PC-3 (cell line): ENCODE measurements around the gene TEX53. TPM values are rescaled to one million over a fixed set of nuclear protein-coding genes. Genes with fewer than 3 reads are reported as not detected.

ENCODE experiments used
- ATAC-seq: fragments of 200-7000 bp; cut with Tn5 transposase; 2 replicates; pipeline ENCODE4 v1.9.1; 2020; ENCODE audit warnings: mild to moderate bottlenecking, moderate library complexity
- BruUV-seq: library from RNA; stranded (reverse); fragments of 400-500 nt; replicated peaks from 2 replicates; lab custom pipeline; 2021; lab: Mats Ljungman, UMichigan
- CTCF ChIA-PET: fragments of 300-600 bp; sonication (Branson Sonifier 250); formaldehyde crosslinking; loops from one replicate; lab custom pipeline; 2022; ENCODE audit warnings: antibody characterized with exemption; lab: Charles Lee
- POLR2A ChIA-PET: fragments of 300-600 bp; sonication (Branson Sonifier 250); formaldehyde crosslinking; loops from one replicate; lab custom pipeline; 2022; ENCODE audit warnings: antibody characterized with exemption; ENCODE audit not compliant: unreplicated experiment; lab: Charles Lee
- DNase-seq: peaks from one replicate; pipeline ENCODE4 v3.0.0-alpha.2; 2015
- H2AFZ ChIP-seq: fragments of 300-600 bp; sonication (generic); 2 replicates; pipeline ENCODE4 v1.6.0; 2016; ENCODE audit warnings: antibody characterized with exemption, low read length
- H3F3A ChIP-seq: fragments of 300-600 bp; sonication (generic); one replicate; pipeline ENCODE4 v1.6.0; 2017; ENCODE audit warnings: antibody characterized with exemption, low read length, control low read depth, mild to moderate bottlenecking; ENCODE audit not compliant: unreplicated experiment
- H3K27ac ChIP-seq: fragments of 300-600 bp; sonication (generic); 2 replicates; pipeline ENCODE4 v1.5.1; 2016; ENCODE audit warnings: mild to moderate bottlenecking, low read length
- H3K27me3 ChIP-seq: fragments of 300-600 bp; sonication (generic); 2 replicates; pipeline ENCODE4 v1.6.1; 2016; ENCODE audit warnings: low read length, mixed read lengths
- H3K36me3 ChIP-seq: fragments of 300-600 bp; sonication (generic); 2 replicates; pipeline ENCODE4 v1.6.1; 2016; ENCODE audit warnings: low read depth, mixed run types, low read length, mixed read lengths
- H3K4me1 ChIP-seq: fragments of 300-600 bp; sonication (generic); 2 replicates; pipeline ENCODE4 v1.5.1; 2016; ENCODE audit warnings: low read length; ENCODE audit not compliant: insufficient read depth
- H3K4me2 ChIP-seq: fragments of 300-600 bp; sonication (generic); 2 replicates; pipeline ENCODE4 v1.6.0; 2016; ENCODE audit warnings: low read length
- H3K4me3 ChIP-seq: fragments of 300-600 bp; sonication (generic); 2 replicates; pipeline ENCODE4 v1.5.1; 2016; ENCODE audit warnings: mild to moderate bottlenecking, low read length, mixed read lengths
- H3K79me2 ChIP-seq: fragments of 300-600 bp; sonication (generic); 2 replicates; pipeline ENCODE4 v1.6.1; 2017; ENCODE audit warnings: low read length, mixed read lengths
- H3K9ac ChIP-seq: fragments of 300-600 bp; sonication (generic); 2 replicates; pipeline ENCODE4 v1.6.0; 2016; ENCODE audit warnings: mild to moderate bottlenecking, low read length
- H3K9me2 ChIP-seq: fragments of 300-600 bp; sonication (generic); replicated peaks from 2 replicates; pipeline ENCODE4 v1.6.1; 2016; ENCODE audit warnings: mixed run types, low read length, mixed read lengths
- H3K9me3 ChIP-seq: fragments of 300-600 bp; sonication (generic); 2 replicates; pipeline ENCODE4 v1.6.1; 2016; ENCODE audit warnings: low read length, mixed read lengths
- H4K20me1 ChIP-seq: fragments of 300-600 bp; sonication (generic); 2 replicates; pipeline ENCODE4 v1.6.1; 2016; ENCODE audit warnings: low read length, mixed read lengths
- EZH2 ChIP-seq: fragments of 300-600 bp; sonication (generic); IDR thresholded peaks from one replicate; pipeline ENCODE4 v1.6.1; 2017; ENCODE audit warnings: antibody characterized with exemption, mild to moderate bottlenecking, low read length; ENCODE audit not compliant: unreplicated experiment
- EZH2phosphoT487 ChIP-seq: fragments of 300-600 bp; sonication (generic); IDR thresholded peaks from 2 replicates; pipeline ENCODE4 v1.6.1; 2018; ENCODE audit warnings: mild to moderate bottlenecking, antibody characterized with exemption, low read length, borderline replicate concordance
- intact Hi-C: fragments of 100-400 bp; cut with micrococcal nuclease; formaldehyde crosslinking; loops from 2 replicates; pipeline ENCODE4 v1.9.0; 2023
- total RNA-seq: library from RNA; depleted of rRNA; stranded (reverse); fragments of >200 nt; gene quantifications from 2 replicates; pipeline ENCODE4 v1.2.3, GENCODE V29; 2014
- TF ChIP-seq, protein P1 (sequence below): fragments of 300-600 bp; sonication (generic); conservative IDR thresholded peaks from 2 replicates; pipeline ENCODE4 v1.5.1; 2017; ENCODE audit warnings: antibody characterized with exemption, low read depth, mild to moderate bottlenecking, low read length

The TEX53 gene
- total RNA-seq, 1 experiment from 2014 or later = not detected

DNA sequence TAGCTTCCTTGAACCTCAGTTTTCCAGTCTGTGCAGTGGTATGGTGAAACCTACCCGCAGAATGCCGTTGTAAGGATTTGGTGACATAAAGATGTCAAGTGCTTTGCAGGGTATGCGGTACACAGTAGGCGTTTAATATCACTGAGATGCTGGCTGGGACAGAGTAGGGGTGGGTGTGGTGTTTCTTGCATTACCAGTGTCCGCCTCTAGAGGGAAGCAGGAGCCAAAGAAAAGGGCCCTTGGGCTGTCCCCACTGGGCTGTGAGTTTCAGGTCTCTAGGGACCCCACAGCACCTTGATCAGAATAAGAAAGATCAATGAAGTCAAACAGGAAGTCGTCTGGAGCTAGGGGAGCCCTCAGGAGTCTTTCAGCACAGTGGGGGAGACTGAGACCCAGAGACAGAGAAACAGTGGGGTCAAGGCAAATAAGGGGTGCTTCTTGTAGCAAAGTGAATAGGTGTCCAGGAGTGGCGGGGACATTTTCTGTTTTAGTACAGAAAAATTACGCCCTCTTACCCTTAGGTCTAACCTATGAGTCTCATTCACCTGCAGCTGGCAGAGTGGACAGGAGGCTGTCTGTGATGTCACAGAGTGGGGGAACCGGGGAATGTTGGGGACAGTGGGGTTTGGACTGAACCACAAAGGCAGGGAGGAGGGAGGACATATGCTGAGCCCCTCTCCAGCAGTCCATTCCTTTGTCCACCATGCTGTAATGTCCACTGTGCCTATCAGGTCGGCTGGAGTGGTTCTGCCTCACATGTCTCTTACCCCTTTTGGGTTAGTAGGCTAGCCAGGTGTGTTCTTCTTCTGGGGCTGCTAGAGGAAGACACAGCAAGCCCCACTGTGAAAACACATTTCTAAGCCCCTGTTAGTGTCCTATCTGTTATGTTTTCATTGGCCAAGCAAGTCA is 4.7 kb upstream of the TEX53 start:
- intact Hi-C loops = loop anchor here (1.0 kb wide), 1 partner anchor 352 kb away; no protein-coding TSS in a partner anchor
- TF ChIP-seq EZH2 = no peak
- no peak for TF ChIP-seq EZH2phosphoT487
- TF ChIP-seq, protein P1, sequence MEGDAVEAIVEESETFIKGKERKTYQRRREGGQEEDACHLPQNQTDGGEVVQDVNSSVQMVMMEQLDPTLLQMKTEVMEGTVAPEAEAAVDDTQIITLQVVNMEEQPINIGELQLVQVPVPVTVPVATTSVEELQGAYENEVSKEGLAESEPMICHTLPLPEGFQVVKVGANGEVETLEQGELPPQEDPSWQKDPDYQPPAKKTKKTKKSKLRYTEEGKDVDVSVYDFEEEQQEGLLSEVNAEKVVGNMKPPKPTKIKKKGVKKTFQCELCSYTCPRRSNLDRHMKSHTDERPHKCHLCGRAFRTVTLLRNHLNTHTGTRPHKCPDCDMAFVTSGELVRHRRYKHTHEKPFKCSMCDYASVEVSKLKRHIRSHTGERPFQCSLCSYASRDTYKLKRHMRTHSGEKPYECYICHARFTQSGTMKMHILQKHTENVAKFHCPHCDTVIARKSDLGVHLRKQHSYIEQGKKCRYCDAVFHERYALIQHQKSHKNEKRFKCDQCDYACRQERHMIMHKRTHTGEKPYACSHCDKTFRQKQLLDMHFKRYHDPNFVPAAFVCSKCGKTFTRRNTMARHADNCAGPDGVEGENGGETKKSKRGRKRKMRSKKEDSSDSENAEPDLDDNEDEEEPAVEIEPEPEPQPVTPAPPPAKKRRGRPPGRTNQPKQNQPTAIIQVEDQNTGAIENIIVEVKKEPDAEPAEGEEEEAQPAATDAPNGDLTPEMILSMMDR = peak; percentile 85
- H3K27me3 ChIP-seq = no peaks in the 10 kb centered on the region
- H3K36me3 ChIP-seq = no peaks in the 10 kb centered on the region
- no peak overlapping the region for H2AFZ ChIP-seq
- no peaks in the 10 kb centered on the region for H3K9me2 ChIP-seq
- DNase-seq = peak; percentile 68
- ChIA-PET CTCF (no interaction called here), POLR2A (no interaction called here)
- no TSS peak for BruUV-seq
- H3K4me1 ChIP-seq = no peaks in the 10 kb centered on the region
- no peaks in the 10 kb centered on the region for H3K9me3 ChIP-seq
- H3K9ac ChIP-seq = no peak overlapping the region
- peak; percentile 87 for ATAC-seq
- no peaks in the 10 kb centered on the region for H3F3A ChIP-seq
- H3K4me2 ChIP-seq = no peak overlapping the region
- no peaks in the 10 kb centered on the region for H3K79me2 ChIP-seq
- no peaks in the 10 kb centered on the region for H4K20me1 ChIP-seq
- H3K27ac ChIP-seq = no peak overlapping the region
- no peak overlapping the region for H3K4me3 ChIP-seq

DNA sequence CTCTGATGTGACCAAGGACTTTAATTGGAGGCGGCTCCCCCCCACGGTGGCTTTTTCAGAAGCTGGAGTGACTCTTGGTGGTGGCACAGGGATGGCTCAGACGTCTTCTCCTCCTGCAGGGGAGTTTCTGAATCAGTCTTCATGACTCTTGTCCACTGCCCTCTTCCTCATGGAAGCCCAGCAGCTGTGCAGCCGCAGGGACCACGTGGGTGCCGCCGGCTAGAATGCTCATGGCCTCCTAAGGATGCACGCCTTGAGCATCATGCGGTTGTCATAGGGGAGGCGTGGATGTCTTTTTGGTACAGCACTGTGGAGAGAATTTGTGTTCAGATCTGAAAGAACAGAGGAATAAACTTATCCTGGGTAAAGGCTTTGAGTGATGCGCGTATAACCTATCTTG is 1.3 kb downstream of the TEX53 start:
- intact Hi-C loops = loop anchor here (10.0 kb wide), 1 partner anchor 252 kb away; no protein-coding TSS in a partner anchor
- CTCF ChIA-PET = no interaction called here

More for the DNA sequence above, 1.3 kb downstream of the TEX53 start:
- Histone ChIP-seq H3K27me3 (no peaks in the 10 kb centered on the region), H3F3A (no peaks in the 10 kb centered on the region), H2AFZ (no peak overlapping the region), H3K9me2 (no peaks in the 10 kb centered on the region), H3K27ac (no peak overlapping the region), H3K9ac (no peak overlapping the region), H3K79me2 (no peaks in the 10 kb centered on the region), H3K36me3 (no peaks in the 10 kb centered on the region), H3K4me1 (no peaks in the 10 kb centered on the region), H3K4me2 (no peak overlapping the region), H3K4me3 (no peak overlapping the region), H4K20me1 (no peaks in the 10 kb centered on the region), H3K9me3 (no peaks in the 10 kb centered on the region)
- no peak for TF ChIP-seq EZH2
- no peak for TF ChIP-seq EZH2phosphoT487
- TF ChIP-seq, protein P1 = no peak
- POLR2A ChIA-PET = no interaction called here
- no TSS peak for BruUV-seq
- DNase-seq = no peak
- no peak for ATAC-seq
